H1 (cell line): ENCODE measurements around the gene SPDYA. TPM values are rescaled to one million over a fixed set of nuclear protein-coding genes. Genes with fewer than 3 reads are reported as not detected.

Source experiments
- CTCF ChIA-PET: fragments of 300-600 bp; sonication (Branson Sonifier 250); formaldehyde crosslinking; loops from one replicate; lab custom pipeline; 2021; ENCODE audit not compliant: partially characterized antibody; lab: Charles Lee
- POLR2A ChIA-PET: fragments of 300-600 bp; sonication (Branson Sonifier 250); formaldehyde crosslinking; loops from one replicate; lab custom pipeline; 2021; ENCODE audit warnings: inconsistent platforms; ENCODE audit not compliant: partially characterized antibody; lab: Charles Lee
- DNase-seq, 2 experiments: peaks; one replicate each; pipeline versions ENCODE4 v3.0.0 to v3.0.0-alpha.2; 2010 to 2022; ENCODE audit warnings: low spot score in 2 of 2, low read depth in 1 of 2, mixed read lengths in 1 of 2
- FAIRE-seq: peaks from 2 replicates; lab custom pipeline; 2011; peaks lifted over from hg19 to GRCh38; lab: Jason Lieb, UNC
- H2AFZ ChIP-seq: 2 replicates; pipeline ENCODE4 v1.8.1; 2012; ENCODE audit warnings: low read length, inconsistent platforms
- H2AK5ac ChIP-seq: 2 replicates; pipeline ENCODE4 v1.6.1; 2013; ENCODE audit warnings: low read depth, low read length
- H2BK120ac ChIP-seq: replicated peaks from 2 replicates; pipeline ENCODE3; 2013; ENCODE audit warnings: low read depth, low read length, inconsistent platforms
- H2BK12ac ChIP-seq: 2 replicates; pipeline ENCODE4 v1.6.1; 2013; ENCODE audit warnings: low read depth, low read length
- H2BK15ac ChIP-seq: 2 replicates; pipeline ENCODE4 v1.6.1; 2013; ENCODE audit warnings: low read length
- H2BK20ac ChIP-seq: 2 replicates; pipeline ENCODE4 v1.6.1; 2013; ENCODE audit warnings: low read length
- H2BK5ac ChIP-seq: 2 replicates; pipeline ENCODE4 v1.6.1; 2013; ENCODE audit warnings: low read depth, low read length
- H3K14ac ChIP-seq: 2 replicates; pipeline ENCODE4 v1.6.1; 2013; ENCODE audit warnings: inconsistent platforms; ENCODE audit not compliant: insufficient read length
- H3K18ac ChIP-seq: 2 replicates; pipeline ENCODE4 v1.6.1; 2013; ENCODE audit warnings: low read length; ENCODE audit errors: extremely low read depth
- H3K23ac ChIP-seq: 2 replicates; pipeline ENCODE4 v1.6.1; 2013; ENCODE audit warnings: inconsistent platforms; ENCODE audit not compliant: insufficient read length
- H3K23me2 ChIP-seq: 2 replicates; pipeline ENCODE4 v1.6.1; 2013; ENCODE audit warnings: low read depth, low read length
- H3K27ac ChIP-seq: 2 replicates; pipeline ENCODE4 v1.6.1; 2011; ENCODE audit warnings: low read depth, low read length, inconsistent platforms
- H3K27me3 ChIP-seq, 4 experiments: replicated peaks in 1 of 4; 1 replicate in 1 of 4; 2 replicates in 3 of 4; pipeline versions ENCODE4 v1.6.1 to v1.8.1; 2011 to 2013; ENCODE audit warnings: low read length in 3 of 4, mild to moderate bottlenecking in 3 of 4, inconsistent platforms in 2 of 4, mixed read lengths in 2 of 4, moderate library complexity in 1 of 4; ENCODE audit not compliant: control insufficient read depth in 3 of 4, insufficient read depth in 3 of 4; ENCODE audit errors: extremely low read depth in 1 of 4
- H3K36me3 ChIP-seq, 4 experiments: 2 replicates each; pipeline versions ENCODE4 v1.6.1 to v1.8.1; 2011 to 2013; ENCODE audit warnings: mild to moderate bottlenecking in 4 of 4, low read length in 3 of 4, moderate library complexity in 2 of 4, control low read depth in 1 of 4, inconsistent platforms in 1 of 4; ENCODE audit not compliant: insufficient read depth in 4 of 4, control insufficient read depth in 2 of 4
- H3K4ac ChIP-seq: replicated peaks from 2 replicates; pipeline ENCODE3; 2013; ENCODE audit warnings: low read length, low read depth, mixed read lengths, inconsistent platforms; ENCODE audit not compliant: insufficient read length
- H3K4me1 ChIP-seq, 4 experiments: replicated peaks in 1 of 4; 1 replicate in 1 of 4; 2 replicates in 3 of 4; pipeline versions ENCODE4 v1.6.1 to v1.8.1; 2011 to 2013; ENCODE audit warnings: low read length in 3 of 4, inconsistent platforms in 2 of 4, mixed read lengths in 1 of 4; ENCODE audit not compliant: insufficient read depth in 4 of 4, control insufficient read depth in 3 of 4
- H3K4me2 ChIP-seq, 2 experiments: 2 replicates each; pipeline versions ENCODE4 v1.6.1 to v1.8.1; 2011 to 2013; ENCODE audit warnings: low read depth in 2 of 2, low read length in 2 of 2, control low read depth in 1 of 2, inconsistent platforms in 1 of 2, mild to moderate bottlenecking in 1 of 2; ENCODE audit not compliant: insufficient read depth in 1 of 2
- H3K4me3 ChIP-seq, 4 experiments: fragments of 200-600, 300-600 bp in 1 of 4; sonication (generic), shearing (Covaris generic), sonication (Bioruptor Twin) in 1 of 4; 2 replicates each; pipeline versions ENCODE4 v1.5.1 to v1.8.1; 2011 to 2016; ENCODE audit warnings: low read length in 4 of 4, low read depth in 3 of 4, control low read depth in 2 of 4, inconsistent platforms in 2 of 4, mild to moderate bottlenecking in 2 of 4, mixed read lengths in 1 of 4, moderate library complexity in 1 of 4; ENCODE audit not compliant: insufficient read depth in 2 of 4; ENCODE audit errors: extremely low read depth in 1 of 4
- H3K56ac ChIP-seq: replicated peaks from 2 replicates; pipeline ENCODE3; 2013; ENCODE audit warnings: low read depth, mild to moderate bottlenecking, mixed read lengths, low read length, inconsistent platforms; ENCODE audit not compliant: insufficient read length
- H3K79me1 ChIP-seq: 2 replicates; pipeline ENCODE4 v1.6.1; 2013; ENCODE audit warnings: low read depth, low read length, control low read depth
- H3K79me2 ChIP-seq, 2 experiments: 2 replicates each; pipeline versions ENCODE4 v1.6.1 to v1.8.1; 2012 to 2013; ENCODE audit warnings: low read length in 2 of 2, mild to moderate bottlenecking in 2 of 2, inconsistent platforms in 1 of 2; ENCODE audit not compliant: insufficient read depth in 2 of 2, control insufficient read depth in 1 of 2
- H3K9ac ChIP-seq, 4 experiments: replicated peaks in 1 of 4; 1 replicate in 1 of 4; 2 replicates in 3 of 4; pipeline versions ENCODE4 v1.6.1 to v1.8.1; 2011 to 2013; ENCODE audit warnings: low read depth in 3 of 4, low read length in 3 of 4, control low read depth in 2 of 4, mild to moderate bottlenecking in 2 of 4, moderate library complexity in 2 of 4, inconsistent platforms in 1 of 4; ENCODE audit errors: extremely low read depth in 1 of 4
- H3K9me3 ChIP-seq, 2 experiments: 2 replicates each; pipeline versions ENCODE4 v1.6.1 to v1.8.1; 2012 to 2013; ENCODE audit warnings: mild to moderate bottlenecking in 2 of 2, moderate library complexity in 2 of 2, control low read depth in 1 of 2, inconsistent platforms in 1 of 2, low read depth in 1 of 2, low read length in 1 of 2, mixed read lengths in 1 of 2; ENCODE audit not compliant: insufficient read depth in 2 of 2
- H4K20me1 ChIP-seq, 2 experiments: replicated peaks in 1 of 2; 2 replicates each; pipeline versions ENCODE3 to v1.8.1; 2011 to 2013; ENCODE audit warnings: inconsistent platforms in 2 of 2, low read length in 2 of 2, mild to moderate bottlenecking in 1 of 2; ENCODE audit not compliant: insufficient read depth in 2 of 2, control insufficient read depth in 1 of 2
- H4K5ac ChIP-seq: 2 replicates; pipeline ENCODE4 v1.6.1; 2013; ENCODE audit warnings: low read length, low read depth, mixed read lengths, inconsistent platforms; ENCODE audit not compliant: insufficient read length
- H4K8ac ChIP-seq: 2 replicates; pipeline ENCODE4 v1.8.0; 2013; ENCODE audit warnings: mild to moderate bottlenecking, moderate library complexity, low read length, inconsistent platforms; ENCODE audit not compliant: insufficient read depth; ENCODE audit errors: extremely low read depth
- H4K91ac ChIP-seq: replicated peaks from 2 replicates; pipeline ENCODE3; 2013; ENCODE audit warnings: low read length, mixed read lengths, inconsistent platforms; ENCODE audit not compliant: insufficient read length
- BACH1 ChIP-seq: IDR thresholded peaks from 2 replicates; pipeline ENCODE4 v1.6.1; 2012; ENCODE audit warnings: low read length, improper control_type of control experiment
- BCL11A ChIP-seq, 2 experiments: IDR thresholded peaks; one replicate each; pipeline ENCODE4 v1.6.1; 2011; ENCODE audit warnings: low read depth in 2 of 2, low read length in 2 of 2, mild to moderate bottlenecking in 2 of 2
- BRCA1 ChIP-seq: IDR thresholded peaks from 2 replicates; pipeline ENCODE4 v1.6.1; 2012; ENCODE audit warnings: low read depth, low read length, improper control_type of control experiment
- FOSL1 ChIP-seq: IDR thresholded peaks from 2 replicates; pipeline ENCODE4 v1.6.1; 2011; ENCODE audit warnings: mild to moderate bottlenecking, low read depth, low read length, moderate library complexity; ENCODE audit not compliant: insufficient read depth
- HDAC2 ChIP-seq, 2 experiments: fragments of 300-600 bp in 1 of 2; sonication (generic) in 1 of 2; IDR thresholded peaks; 2 replicates each; pipeline ENCODE4 v1.6.1; 2011 to 2012; ENCODE audit warnings: low read depth in 2 of 2, low read length in 2 of 2, mild to moderate bottlenecking in 2 of 2, moderate library complexity in 2 of 2, borderline replicate concordance in 1 of 2, inconsistent platforms in 1 of 2
- JUND ChIP-seq: IDR thresholded peaks from 2 replicates; pipeline ENCODE4 v1.6.1; 2011; ENCODE audit warnings: mild to moderate bottlenecking, improper control_type of control experiment, low read length
- RAD21 ChIP-seq, 2 experiments: IDR thresholded peaks in 1 of 2; conservative IDR thresholded peaks in 1 of 2; 2 replicates each; pipeline ENCODE4 v1.6.1; 2011; ENCODE audit warnings: low read depth in 2 of 2, low read length in 2 of 2, improper control_type of control experiment in 1 of 2, inconsistent platforms in 1 of 2, mild to moderate bottlenecking in 1 of 2, moderate library complexity in 1 of 2
- RFX5 ChIP-seq: IDR thresholded peaks from 2 replicates; pipeline ENCODE4 v1.6.1; 2011; ENCODE audit warnings: low read depth, low read length, improper control_type of control experiment, borderline replicate concordance
- YY1 ChIP-seq: IDR thresholded peaks from 2 replicates; pipeline ENCODE4 v1.6.1; 2011; ENCODE audit warnings: low read depth, mild to moderate bottlenecking, low read length
- WGBS, 2 experiments: shearing (Covaris generic) in 1 of 2; methylation state at CpG; one replicate each; pipeline versions ENCODE4 v1.1.6 to v1.1.7; 2013 to 2015; ENCODE audit warnings: low lambda C conversion rate in 2 of 2, mixed read lengths in 2 of 2, inconsistent platforms in 1 of 2, low coverage in 1 of 2, missing lambda C conversion rate in 1 of 2; ENCODE audit not compliant: insufficient replicate concordance in 2 of 2, insufficient coverage in 1 of 2, insufficient read length in 1 of 2; ENCODE audit errors: extremely low coverage in 1 of 2, missing lambda C conversion rate in 1 of 2; 5-methylcytosine and 5-hydroxymethylcytosine counted together
- polyA plus RNA-seq, 7 experiments: library from polyadenylated mRNA; depleted of rRNA in 3 of 7; stranded (reverse) in 5 of 7; unstranded in 2 of 7; fragments of >200 nt in 5 of 7; fragments of 200-250 nt in 2 of 7; gene quantifications; 1 replicate in 5 of 7; 2 replicates in 1 of 7; 4 replicates in 1 of 7; pipeline versions ENCODE4 v1.2.1 to v1.2.3, GENCODE V29; 2011 to 2013; ENCODE audit warnings: missing spikeins in 2 of 7, mixed read lengths in 2 of 7
- total RNA-seq: library from RNA; stranded (reverse); fragmentation: NEBNext Ultra II Directional; extraction: Animal tissue kit (Norgen Biotek cat#: 25700); gene quantifications from 2 replicates; pipeline ENCODE4 v1.2.1, GENCODE V29; 2021

SPDYA gene
- total and polyA plus RNA-seq, 2 of the 8 experiments (the other 6 are each of a cell fraction or from before 2014, with no cell fraction given), result 0.12 to 0.35 TPM

GRCh38 chr2:28871620-28872019, 61.0 kb downstream of the SPDYA start:
- no peaks in the 10 kb centered on the region; a peak in 1 of 7 replicates for H3K4me1 ChIP-seq
- no peak for DNase-seq
- no peak overlapping the region for H3K4me2 ChIP-seq
- no peak overlapping the region for H3K4me3 ChIP-seq
- peaks cover 5 to 34% of the 10 kb centered on the region in 2 experiments for H3K79me2 ChIP-seq
- H3K23me2 ChIP-seq, result 0 out of 2 replicates have a peak, but pooled peaks cover 6% of the 10 kb centered on the region
- POLR2A ChIA-PET, result interaction anchor here (1.5 to 4.0 kb wide), 2 partner anchors 9 to 24 kb away, joined by 3 to 63 read pairs; partner anchors contain the start of gene WDR43
- H3K27ac ChIP-seq, result no peak overlapping the region
- no peak overlapping the region for H3K9ac ChIP-seq
- no peak overlapping the region for H2BK20ac ChIP-seq
- no peak overlapping the region for H3K18ac ChIP-seq
- H4K5ac ChIP-seq, result no peak overlapping the region
- TF ChIP-seq HDAC2 (IDR thresholded peaks at IDR 0.05; ENCODE audit: borderline replicate concordance in 1 of 2, low read depth in 2 of 2, low read length in 2 of 2) (no peak), BRCA1 (no peak), RFX5 (no peak), BACH1 (no peak), JUND (no peak), YY1 (no peak), BCL11A (IDR thresholded peaks at IDR 0.05; ENCODE audit: low read depth in 2 of 2, low read length in 2 of 2) (no peak), FOSL1 (no peak), RAD21 (IDR thresholded peaks at IDR 0.05 in 1 of 2, conservative IDR thresholded peaks at IDR 0.05 in 1 of 2; ENCODE audit: low read depth in 2 of 2, low read length in 2 of 2) (no peak)
- TF ChIP-seq, all 59 proteins: peak for 0
- Histone ChIP-seq H2AK5ac (no peak overlapping the region), H2BK5ac (no peak overlapping the region), H2BK12ac (no peak overlapping the region), H2BK120ac (no peak overlapping the region), H3K23ac (no peak overlapping the region), H3K14ac (no peak overlapping the region), H4K91ac (no peak overlapping the region), H3K79me1 (0 out of 2 replicates have a peak, but pooled peaks cover 4% of the 10 kb centered on the region), H2AFZ (no peak overlapping the region), H3K36me3 (peaks cover 0 to 4% (median 0%) of the 10 kb centered on the region in 4 experiments; a peak in 1 of 8 replicates), H4K20me1 (no peaks in the 10 kb centered on the region), H3K9me3 (no peaks in the 10 kb centered on the region), H3K4ac (no peak overlapping the region), H3K27me3 (no peaks in the 10 kb centered on the region; a peak in 1 of 7 replicates), H3K56ac (no peak overlapping the region), H4K8ac (no peak overlapping the region), H2BK15ac (no peak overlapping the region)
- WGBS, 2 experiments, result 88% methylated on average over 3 of the region's 3 CpGs; no CpG with 5 or more reads in 1 of the 2 experiments
- FAIRE-seq, result no peak
- CTCF ChIA-PET, result interaction anchor here (1.3 kb wide), 1 partner anchor 10 kb away, joined by 5 read pairs; no protein-coding TSS in a partner anchor
